Fibroblast of the aortic adventitia (primary cell): ENCODE results near the gene DNAL4. TPM values are rescaled to one million over a fixed set of nuclear protein-coding genes. Genes with fewer than 3 reads are reported as not detected.
A peak's percentile ranks its signal among the peaks of the same experiment; 100 is the strongest.

Experiments
- DNase-seq: peaks from one replicate; pipeline ENCODE4 v3.0.0-alpha.2; 2010; ENCODE audit warnings: low read depth
- H3K4me3 ChIP-seq: 2 replicates; pipeline ENCODE4 v1.5.1; 2011; ENCODE audit warnings: low read depth, mild to moderate bottlenecking, control low read depth, low read length, moderate library complexity
- total RNA-seq: library from RNA; depleted of rRNA; stranded (reverse); fragments of >200 nt; gene quantifications from 2 replicates; pipeline ENCODE4 v1.2.3, GENCODE V29; 2012; ENCODE audit warnings: low replicate concordance
- TF ChIP-seq, protein P1 (sequence below): IDR thresholded peaks from 2 replicates; pipeline ENCODE4 v1.5.1; 2011; ENCODE audit warnings: mild to moderate bottlenecking, low read length, control low read depth, inconsistent platforms; ENCODE audit not compliant: insufficient read depth

Gene DNAL4
- total RNA-seq, 1 donor = 11.0 TPM

DNA sequence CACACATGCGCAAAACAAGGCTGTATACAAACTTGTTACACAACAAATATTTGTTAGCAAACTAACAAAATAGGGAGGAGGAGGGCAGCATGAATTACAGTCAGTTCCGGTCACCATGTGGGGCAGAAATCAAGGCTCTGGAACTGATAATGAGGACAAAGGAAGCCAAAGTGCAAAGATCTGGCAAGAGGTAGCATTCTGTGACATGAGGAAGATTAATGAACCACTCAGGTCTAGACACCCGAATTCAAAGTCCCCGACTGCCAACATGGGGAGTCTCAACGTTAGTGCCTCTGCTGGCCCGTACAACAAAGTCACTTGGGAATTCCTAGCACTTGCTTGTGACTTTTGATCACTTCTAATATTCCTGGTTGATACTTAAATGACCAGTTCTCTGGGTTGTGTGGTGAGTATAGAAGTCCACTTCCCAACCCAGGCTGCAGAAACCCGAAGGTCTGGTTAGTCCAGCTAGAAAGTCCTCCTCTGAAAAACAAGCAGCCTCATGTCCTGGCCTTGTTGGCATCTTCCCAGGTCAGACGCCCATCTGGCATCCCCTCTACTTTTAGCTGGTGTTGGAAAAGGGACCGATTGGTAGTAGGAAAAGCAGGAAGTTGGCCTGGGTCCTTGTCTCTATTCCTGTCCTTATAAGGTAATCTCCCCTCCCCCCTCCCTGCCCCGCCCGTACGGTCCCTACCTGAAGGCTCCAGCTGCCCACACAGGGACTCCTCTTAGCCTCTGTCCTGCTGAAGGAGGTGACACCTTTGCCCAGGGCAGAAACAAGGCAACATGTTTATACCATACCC lies 39.8 kb downstream of the DNAL4 start:
- peak; percentile 83 for DNase-seq
- TF ChIP-seq, protein P1, sequence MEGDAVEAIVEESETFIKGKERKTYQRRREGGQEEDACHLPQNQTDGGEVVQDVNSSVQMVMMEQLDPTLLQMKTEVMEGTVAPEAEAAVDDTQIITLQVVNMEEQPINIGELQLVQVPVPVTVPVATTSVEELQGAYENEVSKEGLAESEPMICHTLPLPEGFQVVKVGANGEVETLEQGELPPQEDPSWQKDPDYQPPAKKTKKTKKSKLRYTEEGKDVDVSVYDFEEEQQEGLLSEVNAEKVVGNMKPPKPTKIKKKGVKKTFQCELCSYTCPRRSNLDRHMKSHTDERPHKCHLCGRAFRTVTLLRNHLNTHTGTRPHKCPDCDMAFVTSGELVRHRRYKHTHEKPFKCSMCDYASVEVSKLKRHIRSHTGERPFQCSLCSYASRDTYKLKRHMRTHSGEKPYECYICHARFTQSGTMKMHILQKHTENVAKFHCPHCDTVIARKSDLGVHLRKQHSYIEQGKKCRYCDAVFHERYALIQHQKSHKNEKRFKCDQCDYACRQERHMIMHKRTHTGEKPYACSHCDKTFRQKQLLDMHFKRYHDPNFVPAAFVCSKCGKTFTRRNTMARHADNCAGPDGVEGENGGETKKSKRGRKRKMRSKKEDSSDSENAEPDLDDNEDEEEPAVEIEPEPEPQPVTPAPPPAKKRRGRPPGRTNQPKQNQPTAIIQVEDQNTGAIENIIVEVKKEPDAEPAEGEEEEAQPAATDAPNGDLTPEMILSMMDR = no peak
- H3K4me3 ChIP-seq = peak overlapping the region; percentile 68

DNA sequence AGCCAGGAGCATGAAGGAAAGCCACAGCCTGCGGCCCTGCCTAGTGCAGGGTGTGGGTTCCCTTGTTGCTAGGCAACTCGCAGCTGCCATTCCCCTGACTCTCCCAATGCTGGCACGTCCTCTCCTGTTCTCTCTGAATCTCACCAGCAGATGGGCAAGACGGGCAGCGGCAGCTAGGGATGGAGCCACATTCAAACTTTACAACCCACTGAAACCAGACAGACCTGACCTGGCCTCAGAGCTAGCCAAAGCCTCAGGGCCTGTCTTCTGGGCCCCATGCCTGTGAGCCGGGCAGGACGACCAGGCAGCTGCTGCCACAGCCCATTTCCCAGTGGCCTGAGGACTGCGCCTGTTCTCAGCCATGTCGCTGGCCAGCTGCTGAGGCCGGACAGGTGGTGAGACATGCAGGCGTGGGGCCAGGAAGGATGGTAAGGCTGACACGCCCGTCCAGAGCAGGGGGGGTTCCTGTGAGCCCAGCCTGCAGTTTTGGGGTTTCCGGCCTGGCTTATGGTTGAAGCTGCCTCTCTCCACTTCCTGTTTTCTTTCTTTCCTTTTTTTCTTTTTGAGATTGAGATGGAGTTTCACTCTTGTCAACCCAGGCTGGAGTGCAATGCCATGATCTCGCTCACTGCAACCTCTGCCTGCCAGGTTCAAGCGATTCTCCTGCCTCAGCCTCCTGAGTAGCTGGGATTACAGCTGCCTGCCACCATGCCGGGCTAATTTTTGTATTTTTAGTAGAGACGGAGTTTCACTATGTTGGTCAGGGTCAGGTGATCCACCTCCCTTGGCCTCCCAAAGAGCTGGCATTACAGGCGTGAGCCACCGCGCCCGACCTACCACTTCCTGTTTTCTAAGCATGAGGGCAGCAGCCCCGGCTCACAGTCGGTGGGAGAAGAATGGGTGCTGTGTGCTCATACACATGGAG lies 42.3 kb downstream of the DNAL4 start:
- DNase-seq = no peak
- TF ChIP-seq, protein P1 = no peak
- no peak overlapping the region for H3K4me3 ChIP-seq

DNA sequence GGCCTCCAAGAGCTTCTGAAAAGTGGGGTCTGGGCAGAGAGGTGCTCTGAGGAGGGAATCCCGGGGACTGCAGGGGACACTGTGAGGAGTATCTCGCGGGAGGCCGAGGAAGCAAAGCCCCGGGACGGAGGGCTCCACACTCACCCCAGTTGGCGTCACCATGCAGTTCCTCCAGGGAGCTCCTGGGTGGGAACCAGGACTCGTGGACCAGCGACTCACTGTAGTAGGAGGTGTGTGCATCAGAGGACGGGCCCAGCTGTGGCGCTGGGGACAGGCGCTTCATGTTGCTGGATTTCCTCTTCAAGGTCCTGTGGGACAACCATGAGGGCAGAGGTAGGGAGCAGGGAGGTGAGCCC lies 42.9 kb downstream of the DNAL4 start:
- TF ChIP-seq, protein P1 = no peak
- H3K4me3 ChIP-seq = no peak overlapping the region
- DNase-seq = no peak

- no peak for DNase-seq
- TF ChIP-seq, protein P1 = no peak
- no peak overlapping the region for H3K4me3 ChIP-seq
Observed at GRCh38 chr22:38750638-38751037, 43.3 kb downstream of the DNAL4 start.

GRCh38 chr22:38750104-38750503 lies 43.8 kb downstream of the DNAL4 start:
- TF ChIP-seq, protein P1 = no peak
- no peak for DNase-seq
- no peak overlapping the region for H3K4me3 ChIP-seq

- no peak overlapping the region for H3K4me3 ChIP-seq
- TF ChIP-seq, protein P1 = no peak
Observed at GRCh38 chr22:38748487-38749136, 45.3 kb downstream of the DNAL4 start.

More at GRCh38 chr22:38748487-38749136, 45.3 kb downstream of the DNAL4 start:
- no peak for DNase-seq
